ENCODE data around the gene SLC38A8.

Gene SLC38A8

GRCh38 chr16:83973581-83974385 lies 68.8 kb downstream of the SLC38A8 start:
- H3K4me1 ChIP-seq (ENCODE audit: control insufficient read depth in 1 of 2, insufficient read depth in 2 of 2, low read length in 2 of 2), result peaks cover 0 to 8% of the 10 kb centered on the region in 2 donors
- peaks cover 6 to 7% of the 10 kb centered on the region in 2 donors for H3K9me3 ChIP-seq (ENCODE audit: control insufficient read depth in 1 of 2, low read length in 2 of 2)
- H3K27ac ChIP-seq (ENCODE audit: low read depth, low read length), result no peak overlapping the region
- H3K9ac ChIP-seq (ENCODE audit: low read depth in 1 of 2, low read length in 2 of 2), result no peak overlapping the region
- H3K4me3 ChIP-seq (ENCODE audit: low read depth in 1 of 2, low read length in 2 of 2), result no peak overlapping the region
- H3K36me3 ChIP-seq (ENCODE audit: control insufficient read depth in 1 of 2, insufficient read depth in 2 of 2, low read length in 2 of 2), result no peaks in the 10 kb centered on the region
- H3K27me3 ChIP-seq (ENCODE audit: control insufficient read depth in 1 of 2, insufficient read depth in 2 of 2, low read length in 2 of 2), result peaks cover 0 to 2% of the 10 kb centered on the region in 2 donors

- peaks cover 0 to 8% of the 10 kb centered on the region in 2 donors for H3K4me1 ChIP-seq (ENCODE audit: control insufficient read depth in 1 of 2, insufficient read depth in 2 of 2, low read length in 2 of 2)
- H3K36me3 ChIP-seq (ENCODE audit: control insufficient read depth in 1 of 2, insufficient read depth in 2 of 2, low read length in 2 of 2), result no peaks in the 10 kb centered on the region
- no peak overlapping the region for H3K9ac ChIP-seq (ENCODE audit: low read depth in 1 of 2, low read length in 2 of 2)
- no peaks in the 10 kb centered on the region for H3K9me3 ChIP-seq (ENCODE audit: control insufficient read depth in 1 of 2, low read length in 2 of 2)
- no peak overlapping the region for H3K4me3 ChIP-seq (ENCODE audit: low read depth in 1 of 2, low read length in 2 of 2)
- H3K27ac ChIP-seq (ENCODE audit: low read depth, low read length), result no peak overlapping the region
- peaks cover 0 to 2% of the 10 kb centered on the region in 2 donors for H3K27me3 ChIP-seq (ENCODE audit: control insufficient read depth in 1 of 2, insufficient read depth in 2 of 2, low read length in 2 of 2)
Observed at GRCh38 chr16:83973077-83973476, 69.5 kb downstream of the SLC38A8 start.

DNA sequence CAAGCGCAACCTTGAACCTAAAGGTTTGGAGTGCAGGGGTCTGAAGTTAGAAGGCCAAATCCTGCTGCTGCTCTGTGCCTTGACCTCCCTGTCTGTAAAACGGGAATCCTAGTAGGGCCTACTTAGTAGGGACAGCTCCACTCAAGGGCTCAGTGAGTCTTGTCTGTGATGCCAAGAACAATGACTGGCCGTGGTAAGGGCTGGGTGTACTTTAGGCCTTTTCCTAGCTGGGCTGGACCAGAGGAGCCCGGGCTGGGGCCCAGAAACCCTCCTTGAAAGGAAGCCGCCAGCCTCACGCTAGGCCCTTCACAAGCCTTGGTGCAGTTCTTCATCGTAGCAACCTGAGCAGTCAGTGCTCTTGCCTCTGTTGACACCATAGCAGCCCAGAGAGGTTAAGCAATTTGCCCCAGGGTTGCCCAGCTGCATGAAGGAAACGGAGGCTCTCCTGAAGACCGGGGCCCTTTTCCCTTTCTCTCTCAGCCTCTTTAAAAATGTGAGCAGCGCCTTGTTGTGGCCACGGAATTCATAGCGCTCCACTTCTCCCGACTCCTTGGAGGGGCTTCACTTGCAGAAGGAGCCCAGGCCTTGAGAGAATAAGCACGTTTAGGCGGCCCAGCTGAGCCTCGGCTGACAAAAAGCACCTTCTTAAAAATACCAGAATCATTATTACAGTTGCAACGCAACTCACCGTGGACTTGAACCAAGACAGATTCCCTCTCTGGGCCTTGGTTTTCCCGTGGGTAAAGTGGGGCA lies 70.2 kb downstream of the SLC38A8 start:
- no peaks in the 10 kb centered on the region for H3K36me3 ChIP-seq (ENCODE audit: control insufficient read depth in 1 of 2, insufficient read depth in 2 of 2, low read length in 2 of 2)
- H3K27ac ChIP-seq (ENCODE audit: low read depth, low read length), result no peak overlapping the region

GRCh38 chr16:83971165-83972130 lies 71.1 kb downstream of the SLC38A8 start:
- Histone ChIP-seq H3K27me3 (ENCODE audit: control insufficient read depth in 1 of 2, insufficient read depth in 2 of 2, low read length in 2 of 2) (peaks cover 0 to 4% of the 10 kb centered on the region in 2 donors), H3K36me3 (ENCODE audit: control insufficient read depth in 1 of 2, insufficient read depth in 2 of 2, low read length in 2 of 2) (no peaks in the 10 kb centered on the region), H3K9ac (ENCODE audit: low read depth in 1 of 2, low read length in 2 of 2) (no peak overlapping the region)

More for the DNA sequence above, 70.2 kb downstream of the SLC38A8 start:
- Histone ChIP-seq H3K4me1 (ENCODE audit: control insufficient read depth in 1 of 2, insufficient read depth in 2 of 2, low read length in 2 of 2) (peaks cover 0 to 8% of the 10 kb centered on the region in 2 donors), H3K9ac (ENCODE audit: low read depth in 1 of 2, low read length in 2 of 2) (no peak overlapping the region), H3K4me3 (ENCODE audit: low read depth in 1 of 2, low read length in 2 of 2) (no peak overlapping the region), H3K27me3 (ENCODE audit: control insufficient read depth in 1 of 2, insufficient read depth in 2 of 2, low read length in 2 of 2) (peaks cover 0 to 4% of the 10 kb centered on the region in 2 donors), H3K9me3 (ENCODE audit: control insufficient read depth in 1 of 2, low read length in 2 of 2) (no peaks in the 10 kb centered on the region)

DNA sequence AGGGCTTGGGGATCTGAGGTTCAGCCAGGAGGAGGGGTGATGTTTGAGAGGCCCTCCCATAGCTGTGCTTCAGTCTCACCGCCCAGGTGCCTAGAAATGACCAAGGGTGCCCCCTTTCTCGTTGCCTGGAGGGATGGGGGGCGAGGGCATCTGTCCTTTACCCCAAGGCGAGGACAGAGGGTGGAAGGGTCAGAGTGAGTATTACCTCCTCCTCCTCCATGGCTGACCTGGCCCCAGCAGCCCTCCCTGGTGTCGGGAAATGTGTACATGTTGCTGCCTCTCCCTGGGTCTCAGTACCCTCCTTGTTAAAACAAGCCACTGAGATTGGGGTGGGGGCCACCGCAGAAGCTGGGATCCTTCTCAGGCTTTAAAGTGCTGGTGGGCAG lies 72.2 kb downstream of the SLC38A8 start:
- Histone ChIP-seq H3K9me3 (ENCODE audit: control insufficient read depth in 1 of 2, low read length in 2 of 2) (no peaks in the 10 kb centered on the region), H3K4me3 (ENCODE audit: low read depth in 1 of 2, low read length in 2 of 2) (no peak overlapping the region), H3K9ac (ENCODE audit: low read depth in 1 of 2, low read length in 2 of 2) (no peak overlapping the region), H3K27ac (ENCODE audit: low read depth, low read length) (no peak overlapping the region), H3K4me1 (ENCODE audit: control insufficient read depth in 1 of 2, insufficient read depth in 2 of 2, low read length in 2 of 2) (peaks cover 0 to 8% of the 10 kb centered on the region in 2 donors), H3K27me3 (ENCODE audit: control insufficient read depth in 1 of 2, insufficient read depth in 2 of 2, low read length in 2 of 2) (peaks cover 0 to 4% of the 10 kb centered on the region in 2 donors), H3K36me3 (ENCODE audit: control insufficient read depth in 1 of 2, insufficient read depth in 2 of 2, low read length in 2 of 2) (peaks cover 0 to 5% of the 10 kb centered on the region in 2 donors)

More at GRCh38 chr16:83971165-83972130, 71.1 kb downstream of the SLC38A8 start:
- Histone ChIP-seq H3K27ac (ENCODE audit: low read depth, low read length) (no peak overlapping the region), H3K4me3 (ENCODE audit: low read depth in 1 of 2, low read length in 2 of 2) (no peak overlapping the region), H3K4me1 (ENCODE audit: control insufficient read depth in 1 of 2, insufficient read depth in 2 of 2, low read length in 2 of 2) (peaks cover 0 to 8% of the 10 kb centered on the region in 2 donors), H3K9me3 (ENCODE audit: control insufficient read depth in 1 of 2, low read length in 2 of 2) (no peaks in the 10 kb centered on the region)

DNA sequence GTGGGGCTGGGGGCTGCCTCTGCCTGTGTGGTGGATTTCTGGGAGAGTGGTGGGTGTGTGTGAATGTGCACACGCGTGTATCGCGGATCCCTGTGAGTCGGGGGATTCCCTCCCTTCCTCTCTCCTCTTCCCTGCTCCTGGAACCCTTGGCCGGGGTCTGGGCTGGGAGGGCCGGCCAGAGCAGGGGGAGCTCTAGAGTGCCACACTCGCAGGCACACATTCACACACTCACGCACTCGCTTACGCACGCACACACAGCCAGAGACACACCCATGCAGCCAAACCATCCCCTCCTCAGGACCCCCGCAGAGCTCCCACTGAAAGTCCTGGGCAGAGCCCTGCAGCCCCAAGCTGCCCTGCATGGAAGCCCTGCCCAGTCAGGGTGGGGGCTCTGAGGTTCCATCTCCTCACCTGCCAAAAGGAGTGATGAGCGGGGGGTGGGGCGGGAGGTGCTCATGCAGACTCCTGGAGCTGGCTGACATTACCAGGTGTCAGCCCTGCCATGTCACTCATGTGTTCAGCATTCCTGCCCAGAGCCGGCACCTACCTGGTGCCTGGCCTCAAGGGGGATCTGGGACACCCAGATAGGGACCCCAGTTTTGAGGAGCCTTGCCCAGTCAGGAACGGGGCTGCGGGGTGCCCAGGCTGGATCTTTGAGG lies 72.7 kb downstream of the SLC38A8 start:
- peaks cover 0 to 8% of the 10 kb centered on the region in 2 donors for H3K4me1 ChIP-seq (ENCODE audit: control insufficient read depth in 1 of 2, insufficient read depth in 2 of 2, low read length in 2 of 2)
- no peak overlapping the region for H3K4me3 ChIP-seq (ENCODE audit: low read depth in 1 of 2, low read length in 2 of 2)
- H3K9ac ChIP-seq (ENCODE audit: low read depth in 1 of 2, low read length in 2 of 2), result no peak overlapping the region
- H3K36me3 ChIP-seq (ENCODE audit: control insufficient read depth in 1 of 2, insufficient read depth in 2 of 2, low read length in 2 of 2), result peaks cover 0 to 8% of the 10 kb centered on the region in 2 donors
- no peak overlapping the region for H3K27ac ChIP-seq (ENCODE audit: low read depth, low read length)
- no peaks in the 10 kb centered on the region for H3K9me3 ChIP-seq (ENCODE audit: control insufficient read depth in 1 of 2, low read length in 2 of 2)
- peaks cover 0 to 4% of the 10 kb centered on the region in 2 donors for H3K27me3 ChIP-seq (ENCODE audit: control insufficient read depth in 1 of 2, insufficient read depth in 2 of 2, low read length in 2 of 2)

DNA sequence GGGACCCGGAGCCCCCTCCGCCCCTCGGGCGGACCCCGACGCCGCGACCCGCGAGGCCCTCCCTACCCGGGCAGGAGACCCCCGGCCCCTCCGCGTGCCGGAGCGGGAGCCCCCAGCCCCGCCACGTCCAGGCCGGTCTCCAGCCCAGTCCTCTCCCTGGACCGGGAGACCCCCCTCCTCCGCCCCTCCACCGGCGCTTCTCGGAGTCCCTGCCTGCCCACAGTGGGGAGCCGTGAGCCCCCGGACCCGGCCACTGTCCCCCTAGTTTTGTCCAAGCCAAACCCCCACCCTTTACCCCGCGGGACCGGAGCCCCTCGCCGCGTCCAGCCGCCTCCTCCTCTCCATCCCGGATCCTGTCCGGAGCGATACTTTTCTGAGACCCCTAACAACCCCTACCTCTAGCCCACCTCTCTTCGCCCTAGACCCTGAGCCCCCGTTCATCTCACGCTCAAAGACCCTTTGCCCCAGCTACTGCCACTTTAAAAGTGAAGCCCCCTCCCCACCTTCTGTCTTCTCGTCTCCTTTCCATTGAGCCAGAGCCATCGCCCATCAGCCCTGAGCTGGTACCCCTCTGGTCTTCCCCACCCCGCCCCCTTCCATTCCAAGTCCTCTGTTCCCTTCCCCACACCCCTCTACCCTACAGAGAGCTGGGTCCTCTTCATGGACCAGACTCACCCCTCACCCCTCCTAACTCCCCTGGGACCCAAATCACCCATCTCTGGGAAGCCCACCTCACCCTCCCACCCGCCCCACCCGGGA lies 73.5 kb downstream of the SLC38A8 start:
- peaks cover 0 to 4% of the 10 kb centered on the region in 2 donors for H3K27me3 ChIP-seq (ENCODE audit: control insufficient read depth in 1 of 2, insufficient read depth in 2 of 2, low read length in 2 of 2)
- peaks cover 0 to 8% of the 10 kb centered on the region in 2 donors for H3K4me1 ChIP-seq (ENCODE audit: control insufficient read depth in 1 of 2, insufficient read depth in 2 of 2, low read length in 2 of 2)
- peaks cover 0 to 13% of the 10 kb centered on the region in 2 donors for H3K36me3 ChIP-seq (ENCODE audit: control insufficient read depth in 1 of 2, insufficient read depth in 2 of 2, low read length in 2 of 2)
- H3K4me3 ChIP-seq (ENCODE audit: low read depth in 1 of 2, low read length in 2 of 2), result no peak overlapping the region
- H3K9me3 ChIP-seq (ENCODE audit: control insufficient read depth in 1 of 2, low read length in 2 of 2), result no peaks in the 10 kb centered on the region
- H3K9ac ChIP-seq (ENCODE audit: low read depth in 1 of 2, low read length in 2 of 2), result no peak overlapping the region
- no peak overlapping the region for H3K27ac ChIP-seq (ENCODE audit: low read depth, low read length)

- H3K27me3 ChIP-seq (ENCODE audit: control insufficient read depth in 1 of 2, insufficient read depth in 2 of 2, low read length in 2 of 2), result peaks cover 0 to 4% of the 10 kb centered on the region in 2 donors
- H3K9ac ChIP-seq (ENCODE audit: low read depth in 1 of 2, low read length in 2 of 2), result no peak overlapping the region
- H3K27ac ChIP-seq (ENCODE audit: low read depth, low read length), result no peak overlapping the region
- H3K4me3 ChIP-seq (ENCODE audit: low read depth in 1 of 2, low read length in 2 of 2), result no peak overlapping the region
- no peaks in the 10 kb centered on the region for H3K9me3 ChIP-seq (ENCODE audit: control insufficient read depth in 1 of 2, low read length in 2 of 2)
- peaks cover under 1 to 15% of the 10 kb centered on the region in 2 donors for H3K36me3 ChIP-seq (ENCODE audit: control insufficient read depth in 1 of 2, insufficient read depth in 2 of 2, low read length in 2 of 2)
- peaks cover 0 to 8% of the 10 kb centered on the region in 2 donors for H3K4me1 ChIP-seq (ENCODE audit: control insufficient read depth in 1 of 2, insufficient read depth in 2 of 2, low read length in 2 of 2)
Observed at GRCh38 chr16:83968306-83968851, 74.2 kb downstream of the SLC38A8 start.
